ENCODE measurements around the gene SWI5. TPM values are rescaled to one million over a fixed set of nuclear protein-coding genes. Genes with fewer than 3 reads are reported as not detected.
"Not testable (repeated sequence)": the region's sequence is repeated elsewhere in the genome, so short reads cannot be mapped to it uniquely, and the experiment has no call there.

SWI5 gene
- 63.1 and 66.8 TPM in 2 replicates for total RNA-seq (2014; rRNA removed)
- percentile 57 among the genes with signal in this experiment for Bru-seq, nascent RNA
- percentile 67 among the genes with signal in this experiment for BruChase-seq, experiment 1, labeled RNA remaining after a 6-hour chase
- percentile 56 among the genes with signal in this experiment for BruChase-seq, experiment 2, labeled RNA remaining after a 2-hour chase
- long read RNA-seq, transcript SWI5-203 (5 exons, 763 nt), result major isoform, 13 of 56 reads
- long read RNA-seq, partial matches to known transcripts, result 10 of 56 reads
- long read RNA-seq, other reads (novel, unspliced or antisense), result 32 of 56 reads

DNA sequence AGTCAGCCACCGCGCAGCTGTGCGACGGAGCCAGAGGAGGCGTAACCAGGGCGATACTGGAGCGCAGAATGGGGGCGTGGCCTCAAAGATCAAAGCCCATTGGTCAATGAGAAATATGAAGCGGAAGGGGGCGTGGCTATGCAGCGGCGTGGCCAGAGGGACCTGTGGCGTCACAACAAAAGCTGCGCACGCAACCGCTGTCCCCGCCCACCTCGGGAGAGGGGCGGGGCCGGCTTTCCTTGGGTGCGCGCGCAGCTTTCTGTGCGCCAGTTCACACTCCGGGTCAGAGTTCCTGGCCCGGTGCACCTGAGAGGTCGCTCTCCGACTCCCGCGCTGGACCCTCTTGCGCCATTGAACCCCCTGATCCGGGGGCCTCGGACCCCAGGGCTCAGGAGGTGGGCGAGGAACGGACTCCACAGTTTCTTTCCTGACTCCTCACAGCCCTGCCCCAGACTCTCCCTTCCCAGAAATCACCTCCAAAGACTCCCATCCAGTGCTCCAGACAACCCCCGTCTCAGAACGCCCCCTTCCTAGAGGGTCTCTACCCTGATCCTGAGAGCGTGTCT is at the start of gene SWI5:
Gene SWI5 (plus strand): TSS at position 269 of the 566 bp plus-strand sequence.
- intact Hi-C loops (cut with micrococcal nuclease), result loop anchor here (5.0 kb wide), 1 partner anchor 74 kb away; the partner anchor contains the start of gene DNM1
- no TSS peak for BruUV-seq (replicated peaks)

DNA sequence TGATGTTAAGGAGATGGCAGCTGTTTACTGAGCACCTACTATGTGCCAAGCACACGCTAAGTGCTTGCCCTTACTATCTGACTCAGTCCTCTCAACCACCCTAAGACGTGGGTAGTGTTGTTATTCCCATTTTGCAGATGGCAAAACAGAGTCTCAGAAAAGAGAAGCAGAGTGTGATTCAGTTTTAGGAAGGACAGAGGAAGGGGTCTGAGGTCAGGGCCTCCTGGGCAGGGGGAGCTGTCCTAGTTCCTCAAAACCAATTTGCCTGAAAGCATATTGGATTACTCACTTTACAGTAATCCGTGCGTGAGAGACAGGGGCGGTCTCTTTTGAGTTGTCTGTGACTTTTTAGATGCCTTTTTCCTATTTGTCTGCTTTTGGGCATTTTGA is 49.7 kb upstream of the SWI5 start:
- no peak for DNase-seq
- Histone ChIP-seq H3K27me3 (ENCODE audit: low read length) (no peaks in the 10 kb centered on the region), H3K36me3 (ENCODE audit: low read depth, low read length) (no peaks in the 10 kb centered on the region), H3K4me2 (ENCODE audit: low read length) (no peak overlapping the region), H3K9me2 (replicated peaks; ENCODE audit: low read length) (no peaks in the 10 kb centered on the region), H3K27ac (ENCODE audit: low read length) (no peak overlapping the region), H3K4me3 (ENCODE audit: low read length) (no peak overlapping the region), H3F3A (ENCODE audit: low read length, unreplicated experiment) (no peaks in the 10 kb centered on the region), H3K79me2 (ENCODE audit: low read length) (no peaks in the 10 kb centered on the region), H4K20me1 (ENCODE audit: low read length) (no peaks in the 10 kb centered on the region), H3K9me3 (ENCODE audit: low read length) (no peaks in the 10 kb centered on the region), H2AFZ (ENCODE audit: low read length) (no peak overlapping the region), H3K9ac (ENCODE audit: low read length) (no peak overlapping the region), H3K4me1 (ENCODE audit: insufficient read depth, low read length) (no peaks in the 10 kb centered on the region)
- no peak for TF ChIP-seq CTCF (conservative IDR thresholded peaks at IDR 0.05; ENCODE audit: low read depth, low read length)
- TF ChIP-seq EZH2 (IDR thresholded peaks at IDR 0.05; ENCODE audit: low read length, unreplicated experiment), result no peak
- TF ChIP-seq EZH2phosphoT487 (IDR thresholded peaks at IDR 0.05; ENCODE audit: borderline replicate concordance, low read length), result no peak
- intact Hi-C loops (cut with micrococcal nuclease), result no loop called here
- BruUV-seq (replicated peaks), result no TSS peak
- ATAC-seq, result no peak
- ChIA-PET POLR2A (ENCODE audit: unreplicated experiment) (no interaction called here), CTCF (no interaction called here)

More for the DNA sequence above, at the start of gene SWI5:
- POLR2A ChIA-PET (ENCODE audit: unreplicated experiment), result interaction anchor here (0.5 kb wide), 1 partner anchor 1899 kb away, joined by 6 read pairs; no protein-coding TSS in a partner anchor
- CTCF ChIA-PET, result interaction anchor here (0.8 kb wide), 1 partner anchor 66 kb away, joined by 5 read pairs; no protein-coding TSS in a partner anchor
- no peaks in the 10 kb centered on the region for H4K20me1 ChIP-seq (ENCODE audit: low read length)
- peak within 1 kb of the TSS; percentile 98 for H3K9ac ChIP-seq (ENCODE audit: low read length)
- peak within 1 kb of the TSS; percentile 98 for H3K4me2 ChIP-seq (ENCODE audit: low read length)
- DNase-seq (peak; percentile 98), ATAC-seq (peak; percentile 90)
- peaks cover 6% of the 10 kb centered on the region for H3F3A ChIP-seq (ENCODE audit: low read length, unreplicated experiment)
- TF ChIP-seq EZH2 (IDR thresholded peaks at IDR 0.05; ENCODE audit: low read length, unreplicated experiment) (no peak), CTCF (conservative IDR thresholded peaks at IDR 0.05; ENCODE audit: low read depth, low read length) (no peak), EZH2phosphoT487 (IDR thresholded peaks at IDR 0.05; ENCODE audit: borderline replicate concordance, low read length) (no peak)
- no peaks in the 10 kb centered on the region for H3K9me3 ChIP-seq (ENCODE audit: low read length)
- H3K9me2 ChIP-seq (replicated peaks; ENCODE audit: low read length), result no peaks in the 10 kb centered on the region
- H2AFZ ChIP-seq (ENCODE audit: low read length), result peak within 1 kb of the TSS; percentile 89
- peaks cover 23% of the 10 kb centered on the region for H3K4me1 ChIP-seq (ENCODE audit: insufficient read depth, low read length)
- H3K79me2 ChIP-seq (ENCODE audit: low read length), result peaks cover 41% of the 10 kb centered on the region
- no peaks in the 10 kb centered on the region; the same call in 1 of the 2 replicates for H3K36me3 ChIP-seq (ENCODE audit: low read depth, low read length)
- H3K27me3 ChIP-seq (ENCODE audit: low read length), result no peaks in the 10 kb centered on the region
- peak within 1 kb of the TSS; percentile 43 for H3K27ac ChIP-seq (ENCODE audit: low read length)
- peak within 1 kb of the TSS; percentile 99 for H3K4me3 ChIP-seq (ENCODE audit: low read length)

DNA sequence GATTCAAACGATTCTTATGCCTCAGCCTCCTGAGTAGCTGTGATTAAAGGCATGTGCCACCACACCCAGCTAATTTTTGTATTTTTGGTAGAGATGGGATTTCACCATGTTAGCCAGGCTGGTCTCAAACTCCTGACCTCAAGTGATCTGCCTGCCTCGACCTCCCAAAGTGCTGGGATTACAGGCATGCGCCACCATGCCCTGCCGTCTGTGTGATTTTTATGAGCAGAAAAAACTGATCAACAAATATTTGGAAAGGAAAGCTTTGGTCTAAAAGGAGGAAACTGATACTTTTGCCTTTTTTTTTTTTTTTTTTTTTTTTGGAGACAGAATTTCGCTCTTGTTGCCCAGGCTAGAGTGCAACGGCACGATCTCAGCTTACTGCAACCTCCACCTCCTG is 45.2 kb upstream of the SWI5 start:
- H3K36me3 ChIP-seq (ENCODE audit: low read depth, low read length); POLR2A ChIA-PET (ENCODE audit: unreplicated experiment); BruUV-seq (replicated peaks); H2AFZ ChIP-seq (ENCODE audit: low read length); H3F3A ChIP-seq (ENCODE audit: low read length, unreplicated experiment); DNase-seq; H3K9me3 ChIP-seq (ENCODE audit: low read length); H3K27ac ChIP-seq (ENCODE audit: low read length); CTCF ChIA-PET; H3K9ac ChIP-seq (ENCODE audit: low read length); intact Hi-C loops (cut with micrococcal nuclease); H3K4me2 ChIP-seq (ENCODE audit: low read length); H3K4me3 ChIP-seq (ENCODE audit: low read length); H3K27me3 ChIP-seq (ENCODE audit: low read length); H4K20me1 ChIP-seq (ENCODE audit: low read length); ATAC-seq; H3K9me2 ChIP-seq (replicated peaks; ENCODE audit: low read length); H3K4me1 ChIP-seq (ENCODE audit: insufficient read depth, low read length); H3K79me2 ChIP-seq (ENCODE audit: low read length): not testable (repeated sequence)
